KOPT-K1 (cell line): ENCODE results near the gene MIA3.
"Not testable (repeated sequence)": the region's sequence is repeated elsewhere in the genome, so short reads cannot be mapped to it uniquely, and the experiment has no call there.

Experiments used
- H3K27ac ChIP-seq: fragments of 200-600 bp; sonication (generic); 2 replicates; pipeline ENCODE4 v1.5.1; 2016; ENCODE audit warnings: antibody characterized with exemption, mild to moderate bottlenecking, low read depth, low read length; ENCODE audit not compliant: poor library complexity, severe bottlenecking
- H3K36me3 ChIP-seq: fragments of 200-600 bp; sonication (generic); 2 replicates; pipeline ENCODE4 v1.5.1; 2017; ENCODE audit warnings: antibody characterized with exemption, mild to moderate bottlenecking, low read length, moderate library complexity; ENCODE audit not compliant: insufficient read depth
- H3K9me3 ChIP-seq: fragments of 200-600 bp; sonication (generic); 2 replicates; pipeline ENCODE4 v1.5.1; 2017; ENCODE audit warnings: antibody characterized with exemption, low read length, mild to moderate bottlenecking; ENCODE audit not compliant: insufficient read depth, poor library complexity, severe bottlenecking

Gene MIA3

GRCh38 chr1:222634180-222635013 is 16.5 kb downstream of the MIA3 start:
- H3K27ac ChIP-seq = no peak overlapping the region
- no peaks in the 10 kb centered on the region for H3K9me3 ChIP-seq
- peaks cover 82% of the 10 kb centered on the region for H3K36me3 ChIP-seq

- Histone ChIP-seq H3K27ac (no peak overlapping the region), H3K9me3 (no peaks in the 10 kb centered on the region), H3K36me3 (peaks cover 39% of the 10 kb centered on the region)
Observed at GRCh38 chr1:222641269-222641948, 23.5 kb downstream of the MIA3 start.

GRCh38 chr1:222642468-222642867 is 24.6 kb downstream of the MIA3 start:
- H3K9me3 ChIP-seq = no peaks in the 10 kb centered on the region
- H3K36me3 ChIP-seq = peaks cover 41% of the 10 kb centered on the region
- no peak overlapping the region for H3K27ac ChIP-seq

- Histone ChIP-seq H3K27ac (peak overlapping the region; percentile 88), H3K9me3 (no peaks in the 10 kb centered on the region), H3K36me3 (peaks cover 32% of the 10 kb centered on the region)
Observed at GRCh38 chr1:222643606-222643937, 25.7 kb downstream of the MIA3 start.

GRCh38 chr1:222643938-222644635 is 26.2 kb downstream of the MIA3 start:
- Histone ChIP-seq H3K9me3 (no peaks in the 10 kb centered on the region), H3K36me3 (peaks cover 33% of the 10 kb centered on the region), H3K27ac (peak overlapping the region; percentile 88)

- Histone ChIP-seq H3K36me3 (peaks cover 31% of the 10 kb centered on the region), H3K9me3 (no peaks in the 10 kb centered on the region), H3K27ac (peak overlapping the region; percentile 88)
Observed at GRCh38 chr1:222644636-222644980, 26.7 kb downstream of the MIA3 start.

- Histone ChIP-seq H3K9me3 (no peaks in the 10 kb centered on the region), H3K27ac (no peak overlapping the region), H3K36me3 (peaks cover 85% of the 10 kb centered on the region)
Observed at GRCh38 chr1:222652676-222653075, 34.8 kb downstream of the MIA3 start.

GRCh38 chr1:222653178-222653827 is 35.4 kb downstream of the MIA3 start:
- Histone ChIP-seq H3K36me3 (peaks cover 91% of the 10 kb centered on the region), H3K9me3 (no peaks in the 10 kb centered on the region), H3K27ac (no peak overlapping the region)

GRCh38 chr1:222654849-222655248 is 37.0 kb downstream of the MIA3 start:
- H3K27ac ChIP-seq = peak overlapping the region; percentile 21
- H3K9me3 ChIP-seq = no peaks in the 10 kb centered on the region
- peaks cover 96% of the 10 kb centered on the region for H3K36me3 ChIP-seq

- peaks cover 96% of the 10 kb centered on the region for H3K36me3 ChIP-seq
- H3K9me3 ChIP-seq = no peaks in the 10 kb centered on the region
Observed at GRCh38 chr1:222656391-222657155, 38.7 kb downstream of the MIA3 start.

GRCh38 chr1:222657899-222658298 is 40.0 kb downstream of the MIA3 start:
- no peak overlapping the region for H3K27ac ChIP-seq
- no peaks in the 10 kb centered on the region for H3K9me3 ChIP-seq
- H3K36me3 ChIP-seq = peaks cover 96% of the 10 kb centered on the region

More at GRCh38 chr1:222656391-222657155, 38.7 kb downstream of the MIA3 start:
- H3K27ac ChIP-seq = no peak overlapping the region

- Histone ChIP-seq H3K9me3 (no peaks in the 10 kb centered on the region), H3K36me3 (peaks cover 96% of the 10 kb centered on the region), H3K27ac (no peak overlapping the region)
Observed at GRCh38 chr1:222663431-222663934, 45.6 kb downstream of the MIA3 start.

- Histone ChIP-seq H3K9me3 (no peaks in the 10 kb centered on the region), H3K36me3 (peaks cover 81% of the 10 kb centered on the region), H3K27ac (no peak overlapping the region)
Observed at GRCh38 chr1:222665964-222666363, 48.1 kb downstream of the MIA3 start.

GRCh38 chr1:222668184-222668583 is 50.3 kb downstream of the MIA3 start:
- H3K27ac ChIP-seq, H3K9me3 ChIP-seq: not testable (repeated sequence)
- peaks cover 80% of the 10 kb centered on the region for H3K36me3 ChIP-seq
